HEK293T (cell line): ENCODE data around the gene TCF7L2.

Experiments used
- ARNT ChIP-seq: fragments of 450-650 bp; IDR thresholded peaks from 2 replicates; pipeline ENCODE4 v1.6.1; 2017; ENCODE audit warnings: mild to moderate bottlenecking
- BHLHE40 ChIP-seq: fragments of 450-650 bp; IDR thresholded peaks from 2 replicates; pipeline ENCODE4 v1.6.1; 2016; ENCODE audit warnings: mild to moderate bottlenecking, moderate library complexity, borderline replicate concordance
- CTBP1 ChIP-seq: fragments of 450-650 bp; IDR thresholded peaks from 2 replicates; pipeline ENCODE4 v1.6.1; 2016; ENCODE audit warnings: borderline replicate concordance
- ELF4 ChIP-seq: fragments of 450-650 bp; IDR thresholded peaks from 2 replicates; pipeline ENCODE4 v1.6.1; 2017; ENCODE audit warnings: antibody characterized with exemption
- FOXA1 ChIP-seq: fragments of 450-650 bp; IDR thresholded peaks from 2 replicates; pipeline ENCODE4 v1.6.1; 2016; ENCODE audit warnings: mild to moderate bottlenecking
- FOXK2 ChIP-seq: fragments of 450-650 bp; IDR thresholded peaks from 2 replicates; pipeline ENCODE4 v1.6.1; 2016; ENCODE audit warnings: mild to moderate bottlenecking
- FOXM1 ChIP-seq: fragments of 450-650 bp; IDR thresholded peaks from 2 replicates; pipeline ENCODE4 v1.6.1; 2017; ENCODE audit warnings: mild to moderate bottlenecking, borderline replicate concordance
- L3MBTL2 ChIP-seq: fragments of 450-650 bp; conservative IDR thresholded peaks from 2 replicates; pipeline ENCODE4 v1.6.1; 2016; ENCODE audit warnings: mild to moderate bottlenecking
- LEF1 ChIP-seq: fragments of 450-650 bp; IDR thresholded peaks from 2 replicates; pipeline ENCODE4 v1.6.1; 2017; ENCODE audit warnings: mild to moderate bottlenecking, borderline replicate concordance
- SP1 ChIP-seq: fragments of 450-650 bp; IDR thresholded peaks from 2 replicates; pipeline ENCODE4 v1.6.1; 2017
- SUZ12 ChIP-seq: fragments of 450-650 bp; IDR thresholded peaks from 2 replicates; pipeline ENCODE4 v1.6.1; 2016; ENCODE audit warnings: mild to moderate bottlenecking
- ZNF384 ChIP-seq: fragments of 450-650 bp; IDR thresholded peaks from 2 replicates; pipeline ENCODE4 v1.6.1; 2016
- TF ChIP-seq, protein P1 (sequence below): fragments of 450-650 bp; IDR thresholded peaks from 2 replicates; pipeline ENCODE4 v1.6.1; 2016

GRCh38 chr10:113111900-113112853 lies 162.1 kb downstream of the TCF7L2 start:
- no peak for TF ChIP-seq ZNF384
- no peak for TF ChIP-seq FOXM1
- no peak for TF ChIP-seq ARNT
- no peak for TF ChIP-seq LEF1
- no peak for TF ChIP-seq FOXK2
- no peak for TF ChIP-seq SP1
- TF ChIP-seq FOXA1, result no peak
- no peak for TF ChIP-seq SUZ12
- TF ChIP-seq L3MBTL2, result no peak
- no peak for TF ChIP-seq ELF4
- no peak for TF ChIP-seq CTBP1
- no peak for TF ChIP-seq BHLHE40
- TF ChIP-seq, protein P1, sequence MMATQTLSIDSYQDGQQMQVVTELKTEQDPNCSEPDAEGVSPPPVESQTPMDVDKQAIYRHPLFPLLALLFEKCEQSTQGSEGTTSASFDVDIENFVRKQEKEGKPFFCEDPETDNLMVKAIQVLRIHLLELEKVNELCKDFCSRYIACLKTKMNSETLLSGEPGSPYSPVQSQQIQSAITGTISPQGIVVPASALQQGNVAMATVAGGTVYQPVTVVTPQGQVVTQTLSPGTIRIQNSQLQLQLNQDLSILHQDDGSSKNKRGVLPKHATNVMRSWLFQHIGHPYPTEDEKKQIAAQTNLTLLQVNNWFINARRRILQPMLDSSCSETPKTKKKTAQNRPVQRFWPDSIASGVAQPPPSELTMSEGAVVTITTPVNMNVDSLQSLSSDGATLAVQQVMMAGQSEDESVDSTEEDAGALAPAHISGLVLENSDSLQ, result no peak
